Adipocyte (in vitro differentiated cells): Measurements from ENCODE around the gene FBXW5.

Source experiments
- DNase-seq: peaks from one replicate; pipeline ENCODE4 v3.0.0-alpha.2; 2015; ENCODE audit warnings: low read depth
- H3K27me3 ChIP-seq: replicated peaks from 2 replicates; pipeline ENCODE4 v1.7.0; 2013; ENCODE audit warnings: mild to moderate bottlenecking, low read length, moderate library complexity; ENCODE audit not compliant: control insufficient read depth, insufficient read depth
- H3K36me3 ChIP-seq: 2 replicates; pipeline ENCODE4 v1.7.0; 2013; ENCODE audit warnings: low read length, mild to moderate bottlenecking, moderate library complexity; ENCODE audit not compliant: control insufficient read depth, insufficient read depth, severe bottlenecking
- H3K4me1 ChIP-seq: 2 replicates; pipeline ENCODE4 v1.7.0; 2013; ENCODE audit warnings: mild to moderate bottlenecking, low read length, moderate library complexity; ENCODE audit not compliant: control insufficient read depth, insufficient read depth
- H3K4me3 ChIP-seq: 2 replicates; pipeline ENCODE4 v1.7.0; 2013; ENCODE audit warnings: mild to moderate bottlenecking, low read length, moderate library complexity
- H3K9ac ChIP-seq: 2 replicates; pipeline ENCODE4 v1.7.0; 2013; ENCODE audit warnings: mild to moderate bottlenecking, low read length, moderate library complexity
- H3K9me3 ChIP-seq: 2 replicates; pipeline ENCODE4 v1.7.0; 2013; ENCODE audit warnings: mild to moderate bottlenecking, low read length, moderate library complexity; ENCODE audit not compliant: control insufficient read depth

FBXW5 gene

DNA sequence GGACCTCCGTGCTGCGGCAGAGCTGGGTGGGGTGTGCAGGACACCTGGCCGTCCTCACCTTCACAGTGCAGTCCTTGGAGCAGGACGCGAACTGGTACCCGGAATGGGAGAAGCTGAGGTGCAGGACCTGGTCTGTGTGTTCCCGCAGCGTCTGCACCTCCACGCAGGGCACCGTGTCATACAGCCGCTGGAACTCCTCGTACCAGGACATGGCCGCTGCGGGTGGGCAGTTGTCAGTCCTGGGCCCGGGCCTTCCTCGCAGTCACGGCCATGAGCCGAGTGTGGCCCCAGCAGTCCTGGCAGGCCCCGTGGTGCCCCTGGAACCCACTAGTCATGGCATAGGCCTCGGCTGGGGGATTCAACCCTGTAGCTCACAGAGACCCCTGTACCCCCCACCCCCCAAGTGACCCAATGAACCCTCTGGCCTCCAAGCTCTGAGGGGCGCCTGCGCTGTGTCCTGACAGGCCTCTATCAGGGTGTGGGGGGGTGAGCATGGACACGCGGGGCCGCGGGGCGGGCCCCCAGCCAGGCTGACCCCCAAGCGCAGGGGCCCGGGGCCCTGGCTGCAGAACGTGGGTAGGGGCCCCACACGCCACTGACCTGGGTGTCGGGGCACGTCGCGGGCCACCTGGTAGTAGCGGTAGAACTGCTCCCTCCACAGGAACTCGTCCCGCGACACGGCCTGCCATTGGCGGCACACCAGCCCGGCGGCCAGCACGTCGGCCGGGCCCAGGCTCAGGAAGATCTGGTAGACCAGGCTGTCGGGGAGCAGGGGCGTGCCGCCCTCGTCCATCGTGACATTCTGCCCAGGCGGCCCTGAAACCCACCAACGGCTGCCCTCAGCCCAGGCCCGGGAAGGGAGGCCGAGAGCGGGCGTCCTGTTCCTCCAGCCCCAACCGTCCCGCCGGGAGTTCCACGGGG is 987 bp downstream of the FBXW5 start:
- peak overlapping the region; percentile 92 for H3K4me3 ChIP-seq
- H3K27me3 ChIP-seq, result no peaks in the 10 kb centered on the region
- H3K9ac ChIP-seq, result peak overlapping the region; percentile 97
- peaks cover 36% of the 10 kb centered on the region for H3K36me3 ChIP-seq
- DNase-seq, result no peak
- H3K9me3 ChIP-seq, result no peaks in the 10 kb centered on the region
- peaks cover 11% of the 10 kb centered on the region for H3K4me1 ChIP-seq

DNA sequence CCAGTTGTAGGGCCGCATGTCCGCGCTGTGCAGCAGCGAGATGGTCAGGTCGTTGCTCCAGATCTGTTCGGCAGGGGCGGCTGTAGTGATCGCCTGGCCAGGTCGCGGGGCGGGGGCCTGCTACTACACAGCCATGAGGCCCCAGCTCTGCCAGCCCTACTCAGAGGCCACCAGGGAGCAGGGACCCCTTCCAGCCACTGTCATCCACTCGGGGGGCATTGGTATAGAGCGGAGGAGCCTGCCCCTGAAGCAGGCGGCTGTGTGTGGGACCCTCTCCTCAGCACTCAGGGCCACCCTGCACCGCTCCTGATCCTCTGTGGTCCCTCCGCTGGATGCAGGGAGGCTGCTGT is 1.7 kb downstream of the FBXW5 start:
- no peaks in the 10 kb centered on the region for H3K27me3 ChIP-seq
- peak overlapping the region; percentile 92 for H3K4me3 ChIP-seq
- DNase-seq, result no peak
- no peaks in the 10 kb centered on the region for H3K9me3 ChIP-seq
- peak overlapping the region; percentile 97 for H3K9ac ChIP-seq
- peaks cover 36% of the 10 kb centered on the region for H3K36me3 ChIP-seq
- peaks cover 15% of the 10 kb centered on the region for H3K4me1 ChIP-seq

DNA sequence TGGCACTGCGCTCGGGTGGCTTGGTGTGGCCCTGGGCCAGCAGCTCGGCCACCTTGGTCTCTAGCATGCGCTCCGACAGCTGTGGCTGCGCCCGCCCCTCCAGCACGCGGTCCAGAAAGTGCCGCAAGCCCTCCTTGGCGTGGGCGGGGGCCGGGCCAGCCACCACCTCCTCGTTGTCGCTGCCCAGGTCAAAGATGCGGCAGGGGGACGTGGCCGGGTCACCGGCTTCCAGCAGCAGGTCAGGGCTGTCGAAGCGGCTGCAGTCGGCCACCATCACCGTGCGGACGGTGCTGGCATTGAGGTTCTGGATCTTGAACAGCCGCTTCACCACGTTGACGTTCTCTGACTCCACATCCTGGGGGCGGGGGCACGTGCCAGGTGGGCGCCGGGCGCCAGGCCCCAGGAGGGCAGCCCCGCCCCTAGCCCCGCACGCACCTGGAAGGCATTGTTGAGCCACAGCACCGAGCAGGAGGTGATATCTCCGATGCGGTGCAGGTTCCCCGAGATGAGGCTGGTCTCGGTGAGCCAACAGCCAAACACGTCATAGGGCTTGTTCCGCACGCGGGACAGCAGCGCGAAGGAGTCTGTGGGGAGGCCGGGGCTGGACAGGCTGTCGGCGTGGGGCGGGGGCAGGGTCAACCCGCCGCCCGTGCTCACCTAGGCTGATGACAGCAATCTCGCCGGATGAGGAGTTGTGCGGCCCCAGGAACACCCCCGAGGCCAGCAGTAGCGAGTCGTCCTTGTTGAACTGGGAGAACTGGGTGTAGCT is 2.2 kb downstream of the FBXW5 start:
- H3K9ac ChIP-seq, result peak overlapping the region; percentile 97
- H3K27me3 ChIP-seq, result no peaks in the 10 kb centered on the region
- no peak for DNase-seq
- H3K4me3 ChIP-seq, result peak overlapping the region; percentile 92
- H3K4me1 ChIP-seq, result peaks cover 17% of the 10 kb centered on the region
- H3K36me3 ChIP-seq, result peaks cover 36% of the 10 kb centered on the region
- no peaks in the 10 kb centered on the region for H3K9me3 ChIP-seq

DNA sequence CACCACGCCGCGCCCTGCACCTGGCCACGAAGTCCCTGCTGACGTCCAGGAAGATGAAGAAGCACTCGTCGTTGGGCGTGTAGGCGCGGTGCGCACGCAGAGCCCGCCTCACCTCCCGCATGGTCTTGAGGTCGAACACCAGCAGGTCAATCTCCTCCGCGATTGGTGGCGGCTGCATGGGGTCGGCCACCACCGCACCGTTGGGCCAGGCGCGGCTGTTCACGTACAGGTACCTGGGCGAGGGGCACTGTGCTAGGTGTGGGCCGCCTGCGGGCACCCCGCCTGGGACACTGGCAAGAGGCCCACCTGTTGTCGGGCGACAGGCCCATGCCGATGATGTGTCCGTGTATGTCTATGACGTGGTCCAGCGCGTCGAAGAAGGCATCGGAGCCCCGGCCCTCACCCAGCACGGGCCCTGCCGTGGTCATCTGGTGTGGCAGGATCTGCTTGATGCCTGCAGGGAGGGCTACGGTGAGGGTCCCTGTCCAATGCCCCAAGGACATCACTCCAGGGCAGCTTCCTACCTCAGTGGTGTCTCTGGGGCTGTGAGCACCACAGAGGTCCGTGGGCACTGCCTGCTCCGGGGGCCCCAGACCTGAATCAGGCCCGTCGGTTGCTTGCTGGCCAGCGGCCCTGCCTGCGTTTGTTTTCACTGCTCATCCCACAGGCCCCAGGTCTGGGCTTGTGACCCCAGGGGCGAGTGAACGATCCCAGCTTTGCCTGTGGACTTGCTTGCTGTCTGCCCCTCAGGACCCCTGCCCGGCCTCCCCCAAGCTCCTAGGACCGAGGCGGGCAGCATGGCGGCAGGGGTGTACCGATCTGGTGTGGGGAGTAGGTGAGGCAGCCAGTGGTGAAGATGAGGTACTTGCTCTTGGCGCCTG is 3.1 kb downstream of the FBXW5 start:
- no peak overlapping the region for H3K4me3 ChIP-seq
- peaks cover 36% of the 10 kb centered on the region for H3K36me3 ChIP-seq
- H3K27me3 ChIP-seq, result no peaks in the 10 kb centered on the region
- H3K4me1 ChIP-seq, result peaks cover 17% of the 10 kb centered on the region
- no peaks in the 10 kb centered on the region for H3K9me3 ChIP-seq
- H3K9ac ChIP-seq, result no peak overlapping the region
- DNase-seq, result no peak

DNA sequence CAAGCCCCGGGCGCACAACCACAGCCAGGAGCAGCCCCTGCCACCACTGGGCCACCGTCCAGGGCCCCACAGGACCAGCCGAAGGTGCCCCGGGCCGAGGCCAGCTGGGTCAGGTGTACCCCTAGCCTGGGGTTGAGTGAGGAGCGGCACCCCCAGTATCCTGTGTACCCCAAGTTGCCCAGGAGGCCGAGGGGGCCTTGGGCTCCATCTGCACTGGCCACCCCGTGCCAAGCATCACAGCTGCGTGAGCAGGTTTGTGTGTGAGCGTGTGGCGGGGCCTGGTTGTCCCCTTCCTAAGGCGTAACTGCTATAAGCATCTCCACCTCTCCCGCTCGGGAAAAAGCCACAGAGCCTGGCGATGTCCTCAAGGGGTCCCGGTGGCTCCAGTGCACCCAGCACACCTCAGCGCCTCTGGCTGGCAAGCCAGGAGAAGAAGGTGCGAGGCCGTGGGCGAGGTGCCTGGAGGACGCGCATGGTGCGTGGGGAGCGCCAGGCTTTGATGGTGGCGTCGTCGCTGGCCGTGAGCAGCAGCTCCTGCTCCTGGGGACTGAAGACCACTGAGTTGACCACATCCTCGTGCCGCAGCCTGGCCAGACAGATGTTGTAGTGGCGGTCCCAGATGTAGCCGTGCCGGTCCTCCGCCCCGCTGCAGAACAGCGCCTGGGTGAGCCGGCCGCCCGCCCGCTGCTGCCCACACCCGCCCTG is 3.9 kb downstream of the FBXW5 start:
- peaks cover 36% of the 10 kb centered on the region for H3K36me3 ChIP-seq
- peaks cover 17% of the 10 kb centered on the region for H3K4me1 ChIP-seq

DNA sequence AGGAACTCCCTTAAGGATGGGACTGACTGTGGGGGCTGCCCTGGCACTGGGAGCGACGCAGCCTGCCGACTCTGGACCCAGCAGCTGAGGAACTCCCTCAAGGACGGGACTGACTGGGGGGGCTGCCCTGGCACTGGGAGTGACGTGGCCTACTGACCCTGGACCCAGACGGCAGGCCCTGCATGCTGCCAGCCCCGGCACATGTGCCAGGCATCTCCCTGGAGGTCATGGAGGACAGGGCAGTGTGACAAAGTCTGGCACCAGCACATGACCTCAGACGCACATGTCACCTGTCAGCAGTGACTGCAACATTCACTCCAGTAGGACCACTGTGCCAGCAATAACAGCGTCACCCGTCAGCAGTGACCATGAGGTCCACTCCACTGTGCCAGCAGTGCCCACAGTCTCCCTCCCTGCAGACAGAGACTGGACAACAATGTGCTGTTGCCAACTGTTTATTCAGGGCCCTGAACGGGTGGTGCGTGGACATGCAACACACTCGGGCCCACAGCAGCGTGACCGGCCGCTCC is 4.5 kb downstream of the FBXW5 start:
- Histone ChIP-seq H3K27me3 (no peaks in the 10 kb centered on the region), H3K4me3 (no peak overlapping the region), H3K9me3 (no peaks in the 10 kb centered on the region), H3K9ac (no peak overlapping the region), H3K4me1 (peaks cover 17% of the 10 kb centered on the region), H3K36me3 (peaks cover 36% of the 10 kb centered on the region)
- DNase-seq, result no peak

More for the DNA sequence above, 3.9 kb downstream of the FBXW5 start:
- H3K9me3 ChIP-seq, result no peaks in the 10 kb centered on the region
- H3K27me3 ChIP-seq, result no peaks in the 10 kb centered on the region
- no peak for DNase-seq
- no peak overlapping the region for H3K9ac ChIP-seq
- H3K4me3 ChIP-seq, result no peak overlapping the region

DNA sequence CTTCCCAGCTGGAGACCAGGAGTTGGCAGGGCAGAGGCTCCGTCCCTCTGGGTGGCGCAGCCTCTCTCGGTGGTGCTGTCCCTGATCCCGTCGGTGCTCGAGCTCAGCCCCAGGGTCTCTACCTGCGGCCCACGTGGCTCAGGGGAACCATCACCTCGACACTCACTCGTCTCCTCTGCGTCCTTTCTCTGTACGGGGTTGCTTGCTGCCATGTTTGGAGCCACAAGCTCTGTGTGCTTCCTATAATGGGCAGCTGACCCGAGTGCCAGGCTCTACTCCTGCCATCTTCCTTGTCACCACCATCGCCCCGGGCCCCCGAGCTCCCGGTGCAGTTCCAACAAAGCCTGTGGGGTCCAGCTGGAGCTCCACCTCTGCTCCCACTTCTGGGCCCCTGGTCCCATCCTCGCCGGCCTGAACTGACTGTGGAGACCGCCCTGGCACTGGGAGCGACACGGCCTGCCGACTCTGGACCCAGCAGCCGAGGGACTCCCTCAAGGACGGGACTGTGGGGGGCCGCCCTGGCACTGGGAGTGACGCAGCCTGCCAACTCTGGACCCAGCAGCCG is 5.0 kb downstream of the FBXW5 start:
- H3K9ac ChIP-seq, result no peak overlapping the region
- H3K4me1 ChIP-seq, result peaks cover 17% of the 10 kb centered on the region
- H3K9me3 ChIP-seq, result no peaks in the 10 kb centered on the region
- H3K4me3 ChIP-seq, result no peak overlapping the region
- H3K27me3 ChIP-seq, result no peaks in the 10 kb centered on the region
- DNase-seq, result no peak
- H3K36me3 ChIP-seq, result peaks cover 36% of the 10 kb centered on the region

- DNase-seq, result no peak
- Histone ChIP-seq H3K9ac (no peak overlapping the region), H3K9me3 (no peaks in the 10 kb centered on the region), H3K27me3 (no peaks in the 10 kb centered on the region), H3K4me1 (peaks cover 17% of the 10 kb centered on the region), H3K36me3 (peaks cover 32% of the 10 kb centered on the region), H3K4me3 (no peak overlapping the region)
Measured at GRCh38 chr9:136937186-136938001, 7.1 kb downstream of the FBXW5 start.

GRCh38 chr9:136936645-136937170 is 7.8 kb downstream of the FBXW5 start:
- no peaks in the 10 kb centered on the region for H3K27me3 ChIP-seq
- no peak overlapping the region for H3K9ac ChIP-seq
- no peak overlapping the region for H3K4me3 ChIP-seq
- H3K36me3 ChIP-seq, result peaks cover 25% of the 10 kb centered on the region
- no peaks in the 10 kb centered on the region for H3K9me3 ChIP-seq
- DNase-seq, result no peak
- H3K4me1 ChIP-seq, result peaks cover 21% of the 10 kb centered on the region
